ENCODE measurements around the gene PLK1. TPM values are rescaled to one million over a fixed set of nuclear protein-coding genes. Genes with fewer than 3 reads are reported as not detected.

The PLK1 gene
- total RNA-seq, 2 experiments from 2014 or later = 0.84 to 0.85 TPM

- Histone ChIP-seq H3K4me3 (ENCODE audit: low read length) (no peak overlapping the region), H3K4me1 (ENCODE audit: insufficient read depth, low read length) (peaks cover 15% of the 10 kb centered on the region), H3K27ac (ENCODE audit: low read depth in 1 of 2, low read length in 2 of 2) (no peak overlapping the region), H3K36me3 (ENCODE audit: insufficient read depth, low read length) (peaks cover 4% of the 10 kb centered on the region), H3K9me3 (ENCODE audit: control insufficient read depth in 1 of 2, insufficient read depth in 1 of 2, low read length in 2 of 2) (no peaks in the 10 kb centered on the region), H3K27me3 (ENCODE audit: control insufficient read depth in 1 of 2, insufficient read depth in 2 of 2, low read length in 2 of 2) (no peaks in the 10 kb centered on the region)
- ChIA-PET CTCF (interaction anchor here (0.7 kb wide), 1 partner anchor 1558 kb away, joined by 3 read pairs; no protein-coding TSS in a partner anchor), POLR2A (no interaction called here)
- Mint-ChIP-seq H3K36me3 (ENCODE audit: low read depth) (no peaks in the 10 kb centered on the region), H3K27me3 (no peaks in the 10 kb centered on the region), H3K4me3 (no peak overlapping the region), H3K4me1 (ENCODE audit: low read depth) (peaks cover 5% of the 10 kb centered on the region), H3K9me3 (no peaks in the 10 kb centered on the region), H3K27ac (no peak overlapping the region)
- no peak for TF ChIP-seq CTCF (IDR thresholded peaks at IDR 0.05)
- no peak for DNase-seq
- no peak for ATAC-seq (ENCODE audit: poor library complexity)
- intact Hi-C loops (cut with DNase I, micrococcal nuclease) = no loop called here
Measured at GRCh38 chr16:23695756-23696155, 17.1 kb downstream of the PLK1 start.

DNA sequence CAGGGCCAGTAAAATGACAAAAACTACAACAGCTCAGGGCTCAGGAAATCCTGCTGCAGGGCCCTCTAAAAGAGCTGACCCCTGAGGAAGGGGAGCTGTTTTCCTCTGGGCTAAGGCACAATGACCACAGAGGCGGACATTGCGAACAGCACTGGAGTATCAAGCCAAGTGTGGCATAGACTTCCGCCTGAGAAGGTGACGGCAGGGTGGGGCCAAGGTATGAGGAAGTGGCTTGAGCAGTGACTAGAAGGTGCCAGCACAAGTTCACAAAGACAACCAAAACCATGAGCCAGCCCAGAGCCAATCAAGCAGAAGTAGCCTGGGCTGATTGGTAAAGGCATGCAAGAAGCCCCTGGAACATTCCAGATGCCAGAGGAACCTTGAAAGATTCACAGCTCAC, 20.4 kb downstream of the PLK1 start:
- Mint-ChIP-seq H3K27me3 (peaks cover 5% of the 10 kb centered on the region), H3K4me1 (ENCODE audit: low read depth) (peaks cover 5% of the 10 kb centered on the region), H3K36me3 (ENCODE audit: low read depth) (no peaks in the 10 kb centered on the region), H3K27ac (no peak overlapping the region), H3K9me3 (peaks cover 3% of the 10 kb centered on the region), H3K4me3 (no peak overlapping the region)
- ChIA-PET POLR2A (no interaction called here), CTCF (no interaction called here)
- ATAC-seq (ENCODE audit: poor library complexity) (no peak), DNase-seq (peak in 1 of 14 experiments; percentile 61)
- no peaks in the 10 kb centered on the region for H3K9me3 ChIP-seq (ENCODE audit: control insufficient read depth in 1 of 2, insufficient read depth in 1 of 2, low read length in 2 of 2)
- peaks cover 15% of the 10 kb centered on the region for H3K4me1 ChIP-seq (ENCODE audit: insufficient read depth, low read length)
- no peaks in the 10 kb centered on the region for H3K27me3 ChIP-seq (ENCODE audit: control insufficient read depth in 1 of 2, insufficient read depth in 2 of 2, low read length in 2 of 2)
- no peak for TF ChIP-seq CTCF (IDR thresholded peaks at IDR 0.05)
- H3K36me3 ChIP-seq (ENCODE audit: insufficient read depth, low read length) = no peaks in the 10 kb centered on the region
- no peak overlapping the region for H3K4me3 ChIP-seq (ENCODE audit: low read length)
- intact Hi-C loops (cut with DNase I, micrococcal nuclease) = no loop called here
- H3K27ac ChIP-seq (ENCODE audit: low read depth in 1 of 2, low read length in 2 of 2) = no peak overlapping the region

DNA sequence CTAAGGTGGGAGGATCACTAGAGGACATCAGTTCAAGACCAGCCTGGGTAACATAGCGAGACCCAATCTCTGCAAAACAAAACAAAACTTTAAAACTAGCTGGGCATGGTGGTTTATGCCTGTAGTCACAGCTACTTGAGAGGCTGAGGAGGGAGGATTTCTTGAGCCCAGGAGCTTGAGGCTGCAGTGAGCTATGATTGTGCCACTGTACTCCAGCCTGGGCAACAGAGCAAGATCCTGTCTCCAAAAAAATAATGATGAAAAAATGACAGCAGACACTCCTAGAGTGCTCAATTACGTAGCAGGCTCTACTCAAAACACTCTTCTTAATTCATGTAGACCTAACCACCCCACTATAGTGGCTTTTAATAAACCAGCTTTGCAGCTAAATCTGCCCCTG, 21.4 kb downstream of the PLK1 start:
- Histone ChIP-seq H3K27ac (ENCODE audit: low read depth in 1 of 2, low read length in 2 of 2) (no peak overlapping the region), H3K36me3 (ENCODE audit: insufficient read depth, low read length) (no peaks in the 10 kb centered on the region), H3K27me3 (ENCODE audit: control insufficient read depth in 1 of 2, insufficient read depth in 2 of 2, low read length in 2 of 2) (no peaks in the 10 kb centered on the region), H3K4me3 (ENCODE audit: low read length) (no peak overlapping the region), H3K9me3 (ENCODE audit: control insufficient read depth in 1 of 2, insufficient read depth in 1 of 2, low read length in 2 of 2) (no peaks in the 10 kb centered on the region), H3K4me1 (ENCODE audit: insufficient read depth, low read length) (peaks cover 8% of the 10 kb centered on the region)
- H3K27me3 Mint-ChIP-seq = peaks cover 7% of the 10 kb centered on the region
- intact Hi-C loops (cut with DNase I, micrococcal nuclease) = loop anchor here in 1 of 2 experiments (5.0 kb wide), 1 partner anchor 52 kb away; no protein-coding TSS in a partner anchor
- ChIA-PET CTCF (no interaction called here), POLR2A (no interaction called here)
- no peaks in the 10 kb centered on the region for H3K36me3 Mint-ChIP-seq (ENCODE audit: low read depth)
- ATAC-seq (ENCODE audit: poor library complexity) = no peak
- no peak overlapping the region for H3K4me3 Mint-ChIP-seq
- no peaks in the 10 kb centered on the region for H3K4me1 Mint-ChIP-seq (ENCODE audit: low read depth)
- no peak for DNase-seq
- H3K9me3 Mint-ChIP-seq = peaks cover 3% of the 10 kb centered on the region
- TF ChIP-seq CTCF (IDR thresholded peaks at IDR 0.05) = no peak
- no peak overlapping the region for H3K27ac Mint-ChIP-seq

Measured in CD4-positive, alpha-beta T cell (primary cell).